ENCODE measurements around the gene SRGAP1.
A peak's percentile ranks its signal among the peaks of the same experiment; 100 is the strongest.

SRGAP1 gene

DNA sequence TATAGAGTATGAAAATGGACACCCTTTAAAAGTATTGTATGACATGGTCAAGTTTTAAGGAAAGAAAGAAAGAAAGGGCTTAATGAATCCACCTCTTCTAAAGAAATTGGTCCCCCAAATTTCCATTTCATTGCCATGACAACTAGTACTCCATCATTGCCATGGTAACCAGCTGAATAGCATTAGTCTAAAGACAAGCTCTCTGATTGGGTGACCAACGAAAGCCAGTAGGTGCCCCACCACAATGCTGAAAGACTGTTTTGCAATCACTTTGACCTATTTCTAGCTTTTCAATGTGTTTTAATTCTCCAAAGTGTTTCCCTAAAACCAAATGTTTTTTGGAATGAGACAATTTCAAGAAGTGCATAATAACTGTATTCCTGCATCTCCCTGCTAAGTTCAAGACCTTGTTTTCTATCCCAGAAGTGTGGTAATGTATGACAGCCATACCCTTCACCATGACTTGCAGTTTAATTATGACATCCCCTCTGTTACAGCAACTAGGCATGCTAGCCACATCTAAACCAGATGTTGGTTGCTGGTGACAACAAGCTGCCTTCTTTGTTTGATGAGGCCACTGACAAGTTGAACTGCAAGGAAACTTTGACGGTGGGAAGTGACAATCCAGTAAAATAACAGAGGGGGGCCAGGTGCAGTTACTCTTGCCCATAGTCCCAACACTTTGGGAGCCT lies 330.9 kb downstream of the SRGAP1 start:
- no peak for FAIRE-seq
- no peak for DNase-seq (ENCODE audit: insufficient read length, low spot score)
- no peak for TF ChIP-seq CTCF (IDR thresholded peaks at IDR 0.05; ENCODE audit: insufficient read depth, missing control alignments)

DNA sequence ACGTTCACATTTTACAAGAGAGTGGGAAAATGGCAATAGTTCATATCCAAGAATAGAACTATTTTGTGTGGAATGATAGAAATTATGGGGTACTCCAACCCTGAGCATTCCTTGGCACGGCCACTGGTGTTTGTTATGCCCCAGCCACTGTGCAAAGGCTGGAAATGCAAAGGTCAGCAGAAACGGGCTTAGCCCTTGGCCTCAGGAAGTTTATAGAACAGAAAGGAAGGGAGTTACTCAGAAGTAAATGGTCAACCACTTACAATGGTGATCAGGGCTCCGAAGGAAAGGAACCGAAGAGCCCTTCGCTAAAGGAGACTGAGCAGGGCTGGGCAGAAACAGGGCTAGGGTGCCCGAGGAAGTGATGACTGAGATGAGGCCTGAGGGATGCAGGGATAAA lies 332.5 kb downstream of the SRGAP1 start:
- FAIRE-seq (no peak), DNase-seq (ENCODE audit: insufficient read length, low spot score) (no peak)
- TF ChIP-seq CTCF (IDR thresholded peaks at IDR 0.05; ENCODE audit: insufficient read depth, missing control alignments) = no peak

DNA sequence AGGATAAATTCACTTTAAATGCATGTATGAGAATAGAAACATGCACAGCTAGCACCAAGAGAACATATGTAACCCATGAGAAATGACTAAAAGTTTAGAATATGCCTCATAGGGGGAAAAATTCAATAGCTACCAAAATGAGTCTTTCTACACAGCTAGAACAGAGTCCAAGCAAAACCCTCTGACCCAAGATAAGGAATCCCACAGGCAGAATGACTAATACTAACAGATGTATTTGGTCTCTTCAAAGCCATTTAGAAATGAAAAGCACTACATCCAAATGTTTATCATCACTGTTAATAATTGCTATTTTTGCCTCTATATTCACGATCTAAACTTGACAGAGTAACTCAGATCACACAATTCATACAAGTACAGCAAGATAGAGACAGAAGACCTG lies 333.6 kb downstream of the SRGAP1 start:
- no peak for FAIRE-seq
- DNase-seq (ENCODE audit: insufficient read length, low spot score) = no peak

DNA sequence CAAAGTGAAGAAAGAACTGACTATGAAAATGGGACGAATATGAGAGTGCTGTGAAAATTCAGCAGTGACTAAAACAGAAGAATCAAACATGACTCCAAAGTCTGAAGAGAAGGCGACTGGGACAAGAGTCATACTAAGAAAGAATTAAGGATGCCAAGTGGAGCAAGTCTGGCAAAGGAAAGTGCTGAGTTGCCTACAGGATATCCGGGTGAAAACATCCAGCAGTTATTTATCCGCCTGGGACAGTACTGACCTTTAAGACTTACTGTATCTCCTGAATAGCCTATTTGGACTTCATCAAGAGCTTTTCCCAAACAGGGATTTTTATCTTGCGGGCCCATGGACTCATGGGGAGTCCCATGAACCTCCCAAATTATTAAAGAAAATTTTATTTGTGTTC lies 336.5 kb downstream of the SRGAP1 start:
- FAIRE-seq = no peak
- DNase-seq (ENCODE audit: insufficient read length, low spot score) = no peak
- no peak for TF ChIP-seq CTCF (IDR thresholded peaks at IDR 0.05; ENCODE audit: insufficient read depth, missing control alignments)

More for the DNA sequence above, 333.6 kb downstream of the SRGAP1 start:
- no peak for TF ChIP-seq CTCF (IDR thresholded peaks at IDR 0.05; ENCODE audit: insufficient read depth, missing control alignments)

DNA sequence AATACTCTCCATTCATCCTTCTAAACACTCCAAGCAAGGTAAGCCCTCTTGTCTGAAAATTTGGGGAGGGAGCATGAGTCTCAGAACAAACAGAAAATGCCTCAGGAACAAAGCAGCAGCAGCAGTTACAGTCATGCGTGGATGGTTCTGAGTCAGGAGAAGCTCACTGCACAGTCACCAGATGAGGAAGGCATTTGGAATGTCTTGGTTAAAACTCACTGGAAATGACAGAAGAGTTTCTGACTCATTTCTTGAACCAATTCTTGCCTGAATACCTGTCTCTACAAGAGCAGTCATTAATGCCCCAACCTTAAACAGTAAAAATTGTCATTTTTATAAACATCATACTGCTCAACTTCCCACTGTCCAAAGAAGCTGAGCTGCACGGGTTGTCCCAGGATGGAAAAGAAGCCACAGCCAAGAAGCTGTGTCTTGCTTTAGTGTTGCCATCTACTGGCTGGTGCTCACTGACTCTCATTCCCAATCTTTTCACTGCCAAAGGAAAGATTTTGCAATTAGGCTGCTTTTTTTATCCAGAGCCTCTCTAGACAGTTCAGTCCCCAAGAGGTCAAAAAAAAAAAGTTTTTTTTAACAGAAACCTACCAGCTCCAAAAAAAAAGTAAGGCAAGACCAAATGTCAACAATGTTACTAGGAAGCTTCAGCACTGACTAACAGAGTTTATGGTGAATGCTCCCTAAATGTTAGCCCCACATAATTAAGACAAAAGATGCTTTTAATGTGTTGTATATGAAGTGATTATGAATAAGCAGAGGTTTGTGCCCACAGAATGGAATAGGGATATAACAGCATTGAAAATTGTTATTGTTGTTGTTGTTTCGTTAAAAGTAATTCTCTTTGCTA lies 337.2 kb downstream of the SRGAP1 start:
- DNase-seq (ENCODE audit: insufficient read length, low spot score) = no peak
- no peak for FAIRE-seq
- TF ChIP-seq CTCF (IDR thresholded peaks at IDR 0.05; ENCODE audit: insufficient read depth, missing control alignments) = peak; percentile 73

DNA sequence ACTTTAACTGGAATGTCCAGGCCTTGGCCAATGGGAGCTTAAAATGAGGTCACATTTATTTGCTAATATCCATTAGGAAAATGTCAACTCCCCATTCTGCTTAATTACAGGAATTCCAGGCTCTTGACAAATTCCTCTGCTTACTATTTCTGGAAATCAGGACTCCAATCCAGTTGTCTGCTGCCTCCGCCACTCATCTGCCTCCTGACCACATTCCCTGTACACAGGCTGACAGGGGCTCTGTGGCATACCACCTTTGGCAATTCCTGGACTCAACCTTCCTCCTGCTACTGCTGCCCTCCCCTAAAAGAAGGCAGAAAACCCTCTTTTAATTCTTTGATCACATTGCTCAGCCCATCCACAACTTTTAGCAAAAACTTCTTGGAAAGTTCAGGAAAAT lies 339.7 kb downstream of the SRGAP1 start:
- DNase-seq (ENCODE audit: insufficient read length, low spot score) = no peak
- FAIRE-seq = no peak
- TF ChIP-seq CTCF (IDR thresholded peaks at IDR 0.05; ENCODE audit: insufficient read depth, missing control alignments) = no peak

- FAIRE-seq (no peak), DNase-seq (ENCODE audit: insufficient read length, low spot score) (no peak)
- TF ChIP-seq CTCF (IDR thresholded peaks at IDR 0.05; ENCODE audit: insufficient read depth, missing control alignments) = no peak
Observed at GRCh38 chr12:64186789-64187188, 342.3 kb downstream of the SRGAP1 start.

All from D721Med (cell line).